ENCODE results near the gene ARHGEF19.

GRCh38 chr1:16256478-16256877 lies 44.0 kb upstream of the ARHGEF19 start:
- TF ChIP-seq POLR2AphosphoS5 (IDR thresholded peaks at IDR 0.05; ENCODE audit: low read depth, low read length): no peak
- no peak for TF ChIP-seq CTCF (IDR thresholded peaks at IDR 0.05)
- TF ChIP-seq REST (IDR thresholded peaks at IDR 0.05; ENCODE audit: insufficient read depth in 1 of 2, low read depth in 2 of 2, low read length in 1 of 2): no peak

All from Panc1 (cell line).